Stomach (tissue), 9 donors: ENCODE results near the gene ADGRF5. TPM values are rescaled to one million over a fixed set of nuclear protein-coding genes. Genes with fewer than 3 reads are reported as not detected.
"Not testable (repeated sequence)": the region's sequence is repeated elsewhere in the genome, so short reads cannot be mapped to it uniquely, and the experiment has no call there.

ENCODE experiments used
- DNase-seq, 2 donors: peaks; one replicate each; pipeline versions ENCODE4 v3.0.0 to v3.0.0-alpha.2; 2013 to 2019
- H3K27ac ChIP-seq, 5 donors: fragments of 200-600 bp in 4 of 5; sonication (generic) in 4 of 5; one replicate each; pipeline ENCODE4 v1.5.1; 2013 to 2019; ENCODE audit warnings: mild to moderate bottlenecking in 1 of 5, moderate library complexity in 1 of 5
- H3K27me3 ChIP-seq, 3 donors: fragments of 200-600 bp; sonication (generic); one replicate each; pipeline ENCODE4 v1.5.1; 2017 to 2019; ENCODE audit warnings: mixed run types in 1 of 3
- H3K36me3 ChIP-seq, 4 donors: fragments of 200-600 bp; sonication (generic); 1 replicate in 3 of 4; 2 replicates in 1 of 4; pipeline ENCODE4 v1.5.1; 2016 to 2019
- H3K4me1 ChIP-seq, 4 donors: fragments of 200-600 bp; sonication (generic); one replicate each; pipeline ENCODE4 v1.5.1; 2016 to 2019
- H3K4me3 ChIP-seq, 4 donors: fragments of 200-600 bp; sonication (generic) in 3 of 4; one replicate each; pipeline ENCODE4 v1.5.1; 2016 to 2019; ENCODE audit warnings: mild to moderate bottlenecking in 1 of 4
- H3K9me3 ChIP-seq, 4 donors: fragments of 200-600 bp; sonication (generic); one replicate each; pipeline ENCODE4 v1.5.1; 2016 to 2019
- EP300 ChIP-seq: sonication (generic); formaldehyde crosslinking; IDR thresholded peaks from one replicate; pipeline ENCODE4 v1.6.1; 2017; ENCODE audit warnings: antibody characterized with exemption
- POLR2A ChIP-seq, 4 donors: fragments of 450-650 bp; IDR thresholded peaks; one replicate each; pipeline ENCODE4 v1.6.1; 2016; ENCODE audit warnings: antibody characterized with exemption in 4 of 4, control low read depth in 2 of 4, mild to moderate bottlenecking in 1 of 4, moderate library complexity in 1 of 4
- POLR2AphosphoS5 ChIP-seq, 3 donors: sonication (generic); formaldehyde crosslinking; IDR thresholded peaks; one replicate each; pipeline ENCODE4 v1.6.1; 2016; ENCODE audit warnings: antibody characterized with exemption in 3 of 3
- WGBS, 5 donors: extraction: QIAGEN DNeasy Blood & Tissue Kit in 3 of 5; methylation state at CpG; one replicate each; pipeline versions ENCODE4 v1.1.5 to v1.1.7; 2013 to 2018; 5-methylcytosine and 5-hydroxymethylcytosine counted together
- intact Hi-C: fragments of 100-400 bp; cut with DNase I; formaldehyde crosslinking; loops from one replicate; pipeline ENCODE4 v1.15.1; 2023; ENCODE audit warnings: low total_unique reads
- polyA plus RNA-seq, 3 donors: library from polyadenylated mRNA; stranded (reverse); fragments of 200-250 nt; gene quantifications; one replicate each; pipeline ENCODE4 v1.2.3, GENCODE V29; 2013
- total RNA-seq, 5 donors: library from RNA; depleted of rRNA; stranded (reverse); fragments of >200 nt; gene quantifications; one replicate each; pipeline versions ENCODE4 v1.1.0 to v1.2.3, GENCODE V29; 2014 to 2016
- TF ChIP-seq, protein P1 (sequence below), 7 experiments: fragments of 450-650 bp in 4 of 7; fragments of 200-600 bp in 3 of 7; sonication (generic) in 3 of 7; IDR thresholded peaks; one replicate each; pipeline ENCODE4 v1.5.1; 2016 to 2019; ENCODE audit warnings: antibody characterized with exemption in 7 of 7, control low read depth in 2 of 7, mild to moderate bottlenecking in 1 of 7
- donor health status: healthy with polysubstance abuse.
- donor health status: Bipolar disorder and iron deficiency.
- donor health status: healthy.

The ADGRF5 gene
- total and polyA plus RNA-seq, 8 donors, result 0.29 to 34.0 (median 3.9) TPM

DNA sequence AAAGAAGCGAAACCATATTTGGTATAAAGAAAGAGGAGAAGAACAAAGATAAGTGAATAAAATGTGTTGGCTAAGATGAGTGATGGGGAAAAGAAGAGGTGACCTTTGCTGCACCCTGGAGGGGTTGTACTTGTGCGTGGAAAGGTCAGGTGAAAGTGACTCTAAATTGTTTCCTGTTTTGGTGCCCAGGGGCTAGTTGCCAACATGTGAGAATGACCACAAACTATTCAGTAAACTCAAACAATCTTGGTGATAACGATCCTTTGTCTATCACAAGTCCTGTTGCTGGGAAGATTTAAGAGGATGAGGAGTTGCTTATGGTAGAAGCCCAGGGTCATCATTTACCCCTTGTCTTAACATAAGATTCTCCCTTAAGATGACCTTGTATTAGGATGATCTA, 57.9 kb downstream of the ADGRF5 start:
- no peak overlapping the region for H3K27ac ChIP-seq
- no peak overlapping the region for H3K4me3 ChIP-seq
- no peaks in the 10 kb centered on the region for H3K27me3 ChIP-seq
- 56 to 73% (median 68%) methylated on average over 3 of the region's 3 CpGs for WGBS, 5 donors
- DNase-seq, result no peak
- no peaks in the 10 kb centered on the region for H3K36me3 ChIP-seq
- no peaks in the 10 kb centered on the region for H3K9me3 ChIP-seq
- TF ChIP-seq EP300, result no peak
- TF ChIP-seq, protein P1, sequence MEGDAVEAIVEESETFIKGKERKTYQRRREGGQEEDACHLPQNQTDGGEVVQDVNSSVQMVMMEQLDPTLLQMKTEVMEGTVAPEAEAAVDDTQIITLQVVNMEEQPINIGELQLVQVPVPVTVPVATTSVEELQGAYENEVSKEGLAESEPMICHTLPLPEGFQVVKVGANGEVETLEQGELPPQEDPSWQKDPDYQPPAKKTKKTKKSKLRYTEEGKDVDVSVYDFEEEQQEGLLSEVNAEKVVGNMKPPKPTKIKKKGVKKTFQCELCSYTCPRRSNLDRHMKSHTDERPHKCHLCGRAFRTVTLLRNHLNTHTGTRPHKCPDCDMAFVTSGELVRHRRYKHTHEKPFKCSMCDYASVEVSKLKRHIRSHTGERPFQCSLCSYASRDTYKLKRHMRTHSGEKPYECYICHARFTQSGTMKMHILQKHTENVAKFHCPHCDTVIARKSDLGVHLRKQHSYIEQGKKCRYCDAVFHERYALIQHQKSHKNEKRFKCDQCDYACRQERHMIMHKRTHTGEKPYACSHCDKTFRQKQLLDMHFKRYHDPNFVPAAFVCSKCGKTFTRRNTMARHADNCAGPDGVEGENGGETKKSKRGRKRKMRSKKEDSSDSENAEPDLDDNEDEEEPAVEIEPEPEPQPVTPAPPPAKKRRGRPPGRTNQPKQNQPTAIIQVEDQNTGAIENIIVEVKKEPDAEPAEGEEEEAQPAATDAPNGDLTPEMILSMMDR (IDR thresholded peaks at IDR 0.05), result no peak
- no peak for TF ChIP-seq POLR2A (IDR thresholded peaks at IDR 0.05)
- no peak for TF ChIP-seq POLR2AphosphoS5 (IDR thresholded peaks at IDR 0.05)
- intact Hi-C loops, result no loop called here
- H3K4me1 ChIP-seq, result no peaks in the 10 kb centered on the region

DNA sequence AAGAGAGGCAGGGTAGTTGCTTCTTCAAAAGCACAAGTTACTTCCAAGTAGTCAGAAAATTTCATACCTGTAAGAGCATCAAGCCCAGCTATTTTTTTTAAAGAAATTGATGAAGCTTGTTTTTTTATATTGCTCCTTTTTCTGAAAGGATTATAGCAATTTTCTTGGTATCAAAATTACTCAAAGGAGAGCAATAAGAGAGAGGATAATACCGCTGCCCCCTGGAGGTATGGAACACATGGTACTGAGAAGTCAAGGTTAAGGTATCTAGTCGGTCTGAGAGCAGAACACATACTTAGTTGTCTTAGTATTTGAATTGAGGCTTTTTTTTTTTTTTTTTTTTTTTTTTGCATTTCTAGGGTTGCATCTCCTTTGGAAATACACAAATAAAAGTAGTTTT, 59.4 kb downstream of the ADGRF5 start:
- H3K9me3 ChIP-seq, result no peaks in the 10 kb centered on the region
- H3K27me3 ChIP-seq, result no peaks in the 10 kb centered on the region
- TF ChIP-seq POLR2AphosphoS5 (IDR thresholded peaks at IDR 0.05) (no peak), EP300 (no peak), POLR2A (IDR thresholded peaks at IDR 0.05) (no peak)
- no peaks in the 10 kb centered on the region for H3K36me3 ChIP-seq
- H3K4me3 ChIP-seq, result no peak overlapping the region
- DNase-seq, result no peak
- H3K4me1 ChIP-seq, result no peaks in the 10 kb centered on the region
- WGBS, 5 donors, result 48 to 88% (median 77%) methylated on average over 2 of the region's 2 CpGs
- intact Hi-C loops, result no loop called here
- H3K27ac ChIP-seq, result no peak overlapping the region

DNA sequence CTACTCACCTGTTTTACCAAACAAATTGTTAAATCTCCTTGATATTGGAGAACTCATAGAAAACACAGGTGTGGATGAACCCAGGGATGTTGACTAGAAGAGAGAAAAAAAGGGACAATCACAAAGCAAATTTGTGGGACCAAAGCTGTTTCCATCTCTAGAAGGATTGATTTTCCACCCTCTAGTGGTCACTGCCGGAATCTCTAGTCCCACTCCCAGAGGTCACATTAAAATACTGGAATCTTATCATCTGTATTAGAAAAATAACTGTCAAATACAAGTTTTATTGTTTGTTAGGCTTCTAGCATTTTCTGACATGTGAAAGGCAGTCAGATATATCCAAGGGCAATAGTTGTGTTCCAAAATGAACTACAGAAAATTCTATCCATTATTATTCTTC, 65.8 kb downstream of the ADGRF5 start:
- intact Hi-C loops, H3K27me3 ChIP-seq, H3K4me1 ChIP-seq, H3K4me3 ChIP-seq, H3K27ac ChIP-seq, H3K36me3 ChIP-seq, H3K9me3 ChIP-seq: not testable (repeated sequence)
- peak; percentile 12 to 31 for DNase-seq
- 30 to 52% (median 44%) methylated on average over 1 of the region's 1 CpG for WGBS, 5 donors
- TF ChIP-seq, protein P1 (IDR thresholded peaks at IDR 0.05), result peak in 4 of 7 experiments; percentile 37 to 72 (median 64)

DNA sequence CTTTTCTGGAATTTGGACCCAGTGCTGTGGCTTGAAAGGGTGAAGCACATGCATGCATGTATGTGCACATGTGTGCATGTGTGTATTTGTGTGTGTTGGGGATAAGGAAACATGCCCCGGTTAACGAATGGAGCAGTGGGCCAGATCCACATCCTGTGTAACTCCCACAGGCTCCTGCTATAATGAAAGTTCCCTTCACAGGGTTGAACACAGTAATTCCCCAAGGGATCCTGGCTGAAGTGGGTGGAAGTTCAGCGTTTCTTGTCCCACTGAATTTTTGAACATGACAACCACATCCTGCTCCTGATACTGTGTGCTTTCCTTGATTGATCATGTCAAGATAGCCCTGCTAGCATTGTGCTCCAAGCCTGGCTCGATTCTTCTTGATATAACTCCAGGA, 70.2 kb downstream of the ADGRF5 start:
- intact Hi-C loops, H3K4me3 ChIP-seq, H3K36me3 ChIP-seq, H3K27ac ChIP-seq, DNase-seq, H3K9me3 ChIP-seq, H3K27me3 ChIP-seq: not testable (repeated sequence)
- peaks cover 0 to 13% (median 11%) of the 10 kb centered on the region in 4 donors for H3K4me1 ChIP-seq
- 52 to 70% (median 58%) methylated on average over 4 of the region's 4 CpGs for WGBS, 5 donors

DNA sequence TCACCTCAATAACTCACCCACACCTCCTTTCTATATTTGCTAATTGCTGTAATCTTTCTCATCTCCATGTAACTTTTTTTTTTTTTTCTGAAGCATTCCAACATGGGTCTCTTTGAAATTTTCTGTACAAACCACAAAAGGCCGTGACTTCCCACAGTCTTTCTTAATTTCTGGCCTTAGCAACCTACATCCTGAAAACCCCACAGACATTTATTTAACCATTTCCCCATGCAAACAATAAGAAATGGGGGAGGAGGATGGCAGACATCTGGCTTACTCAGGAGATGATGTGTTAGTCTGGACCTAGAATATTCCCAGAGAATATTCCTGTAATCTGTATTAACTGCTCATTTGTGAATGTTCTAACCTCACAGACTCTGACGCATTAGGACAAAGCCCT, 70.9 kb downstream of the ADGRF5 start:
- H3K27me3 ChIP-seq, result no peaks in the 10 kb centered on the region
- H3K4me1 ChIP-seq, result peaks cover 0 to 13% (median 11%) of the 10 kb centered on the region in 4 donors
- H3K9me3 ChIP-seq, result no peaks in the 10 kb centered on the region
- H3K27ac ChIP-seq, result no peak overlapping the region
- H3K36me3 ChIP-seq, result no peaks in the 10 kb centered on the region
- TF ChIP-seq POLR2A (IDR thresholded peaks at IDR 0.05) (no peak), POLR2AphosphoS5 (IDR thresholded peaks at IDR 0.05) (no peak), EP300 (no peak)
- TF ChIP-seq, protein P1 (IDR thresholded peaks at IDR 0.05), result no peak
- 66 to 80% (median 74%) methylated on average over 2 of the region's 2 CpGs for WGBS, 5 donors
- no peak overlapping the region for H3K4me3 ChIP-seq
- intact Hi-C loops, result no loop called here
- no peak for DNase-seq

DNA sequence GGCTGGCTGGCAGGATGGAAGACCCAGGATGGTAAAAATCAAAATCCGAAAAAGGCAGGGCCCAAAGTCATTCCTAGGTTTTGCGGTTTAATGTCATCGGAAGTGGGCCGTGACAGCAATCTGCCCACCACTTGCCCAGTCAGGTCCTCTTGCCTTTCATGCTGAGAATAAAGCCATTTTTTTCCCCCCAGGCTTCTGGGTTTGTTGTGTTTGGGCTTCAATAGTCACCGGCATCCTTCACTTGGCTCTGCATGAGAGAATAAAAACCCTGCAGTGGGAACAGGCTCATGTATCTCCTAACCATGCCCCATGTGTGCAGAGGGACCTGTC, 72.4 kb downstream of the ADGRF5 start:
- Histone ChIP-seq H3K27me3 (no peaks in the 10 kb centered on the region), H3K36me3 (no peaks in the 10 kb centered on the region), H3K4me1 (peaks cover 0 to 13% (median 11%) of the 10 kb centered on the region in 4 donors), H3K27ac (no peak overlapping the region), H3K9me3 (no peaks in the 10 kb centered on the region), H3K4me3 (no peak overlapping the region)
- DNase-seq, result no peak
- intact Hi-C loops, result loop anchor here (10.0 kb wide), 2 partner anchors 145 to 205 kb away; no protein-coding TSS in a partner anchor
- WGBS, 5 donors, result 69 to 77% (median 71%) methylated on average over 5 of the region's 5 CpGs
- no peak for TF ChIP-seq EP300
- no peak for TF ChIP-seq POLR2A (IDR thresholded peaks at IDR 0.05)
- TF ChIP-seq POLR2AphosphoS5 (IDR thresholded peaks at IDR 0.05), result no peak
- TF ChIP-seq, protein P1 (IDR thresholded peaks at IDR 0.05), result no peak
